HCT116 (cell line): ENCODE results near the gene QKI. TPM values are rescaled to one million over a fixed set of nuclear protein-coding genes. Genes with fewer than 3 reads are reported as not detected.

ENCODE experiments used
- ATAC-seq: fragments of 200-7000 bp; cut with Tn5 transposase; 2 replicates; pipeline ENCODE4 v1.9.1; 2020; ENCODE audit warnings: mild to moderate bottlenecking, moderate library complexity
- BruUV-seq: library from RNA; stranded (reverse); fragments of 400-500 nt; replicated peaks from 2 replicates; lab custom pipeline; 2021; lab: Mats Ljungman, UMichigan
- CTCF ChIA-PET: fragments of 300-600 bp; sonication (Branson Sonifier 250); formaldehyde crosslinking; loops from one replicate; lab custom pipeline; 2021; ENCODE audit warnings: antibody characterized with exemption; lab: Charles Lee
- POLR2A ChIA-PET: fragments of 300-600, 350-600 bp; sonication (Branson Sonifier 250); formaldehyde crosslinking; loops from one replicate; lab custom pipeline; 2021; ENCODE audit warnings: antibody characterized with exemption; lab: Charles Lee
- RAD21 ChIA-PET, 2 experiments: fragments of 300-600 bp; sonication (Branson Sonifier 250); formaldehyde crosslinking; loops; one replicate each; lab custom pipeline; 2023; ENCODE audit warnings: low total read pairs in 2 of 2; ENCODE audit not compliant: uncharacterized antibody in 2 of 2, unreplicated experiment in 2 of 2, low non-redundant PET in 1 of 2; lab: Charles Lee
- DNase-seq: peaks from one replicate; pipeline ENCODE4 v3.0.0-alpha.2; 2010; ENCODE audit warnings: low read depth, low spot score
- H2AFZ ChIP-seq: fragments of 200-600 bp; shearing (Covaris generic), sonication (generic); 2 replicates; pipeline ENCODE4 v1.6.1; 2017; ENCODE audit warnings: low read depth, mixed run types, mixed read lengths, antibody characterized with exemption, low read length; ENCODE audit not compliant: poor library complexity, severe bottlenecking
- H3K27ac ChIP-seq: 2 replicates; pipeline ENCODE4 v1.5.1; 2012; ENCODE audit warnings: low read depth, low read length
- H3K27me3 ChIP-seq: fragments of 200-600 bp; sonication (generic); 2 replicates; pipeline ENCODE4 v1.6.1; 2016; ENCODE audit warnings: mixed run types, low read length, mixed read lengths; ENCODE audit not compliant: insufficient read depth
- H3K36me3 ChIP-seq, 2 experiments: fragments of 200-500 bp in 1 of 2; fragments of 200-600 bp in 1 of 2; sonication (Bioruptor generic) in 1 of 2; sonication (generic) in 1 of 2; 2 replicates each; pipeline versions ENCODE4 v1.5.1 to v1.6.1; 2014 to 2016; ENCODE audit warnings: low read length in 2 of 2, inconsistent platforms in 1 of 2, mixed read lengths in 1 of 2, mixed run types in 1 of 2; ENCODE audit not compliant: insufficient read depth in 2 of 2, control insufficient read depth in 1 of 2
- H3K4me1 ChIP-seq, 2 experiments: fragments of 200-600 bp in 1 of 2; sonication (generic) in 1 of 2; 2 replicates each; pipeline versions ENCODE4 v1.5.1 to v1.6.1; 2012 to 2017; ENCODE audit warnings: low read length in 2 of 2, inconsistent platforms in 1 of 2, mild to moderate bottlenecking in 1 of 2, mixed read lengths in 1 of 2, mixed run types in 1 of 2, moderate library complexity in 1 of 2; ENCODE audit not compliant: insufficient read depth in 2 of 2, control insufficient read depth in 1 of 2
- H3K4me2 ChIP-seq: fragments of 200-600 bp; sonication (generic); 2 replicates; pipeline ENCODE4 v1.6.1; 2017; ENCODE audit warnings: mixed run types, low read length, mixed read lengths
- H3K4me3 ChIP-seq, 2 experiments: fragments of 200-600 bp in 1 of 2; sonication (generic) in 1 of 2; replicated peaks in 1 of 2; 2 replicates each; pipeline ENCODE4 v1.5.1; 2011 to 2016; ENCODE audit warnings: low read length in 2 of 2, control low read depth in 1 of 2, low read depth in 1 of 2, mild to moderate bottlenecking in 1 of 2, mixed read lengths in 1 of 2, mixed run types in 1 of 2
- H3K79me2 ChIP-seq: fragments of 200-600 bp; sonication (generic); 2 replicates; pipeline ENCODE4 v1.6.1; 2017; ENCODE audit warnings: mild to moderate bottlenecking, mixed run types, low read length, moderate library complexity, mixed read lengths; ENCODE audit not compliant: insufficient read depth
- H3K9ac ChIP-seq: fragments of 200-600 bp; sonication (generic); 2 replicates; pipeline ENCODE4 v1.6.1; 2016; ENCODE audit warnings: low read length, mixed read lengths
- H3K9me2 ChIP-seq: fragments of 200-600 bp; sonication (generic), shearing (Covaris generic); 2 replicates; pipeline ENCODE4 v1.6.1; 2017; ENCODE audit warnings: mixed run types, mild to moderate bottlenecking, moderate library complexity; ENCODE audit not compliant: insufficient read depth
- H3K9me3 ChIP-seq, 2 experiments: fragments of 200-500 bp in 1 of 2; fragments of 200-600 bp in 1 of 2; sonication (Bioruptor generic) in 1 of 2; sonication (generic) in 1 of 2; 2 replicates each; pipeline ENCODE4 v1.6.1; 2014 to 2017; ENCODE audit warnings: low read length in 2 of 2, mixed read lengths in 2 of 2, inconsistent platforms in 1 of 2, low read depth in 1 of 2, mild to moderate bottlenecking in 1 of 2, mixed run types in 1 of 2, moderate library complexity in 1 of 2; ENCODE audit not compliant: control insufficient read depth in 1 of 2, insufficient read depth in 1 of 2
- H4K20me1 ChIP-seq: fragments of 200-600 bp; sonication (generic), shearing (Covaris generic); 2 replicates; pipeline ENCODE4 v1.6.1; 2017; ENCODE audit warnings: mixed run types, mild to moderate bottlenecking, moderate library complexity; ENCODE audit not compliant: insufficient read depth
- CBX3 ChIP-seq: IDR thresholded peaks from 2 replicates; pipeline ENCODE4 v1.6.1; 2012; ENCODE audit warnings: low read depth
- FOSL1 ChIP-seq: IDR thresholded peaks from 2 replicates; pipeline ENCODE4 v1.6.1; 2012; ENCODE audit warnings: low read depth
- POLR2A ChIP-seq: IDR thresholded peaks from 2 replicates; pipeline ENCODE4 v1.7.0; 2011; ENCODE audit warnings: borderline replicate concordance; ENCODE audit not compliant: insufficient read depth, insufficient read length; ENCODE audit errors: extremely low read depth
- RAD21 ChIP-seq: IDR thresholded peaks from 2 replicates; pipeline ENCODE4 v1.6.1; 2012; ENCODE audit warnings: low read depth, mild to moderate bottlenecking
- SIN3A ChIP-seq: IDR thresholded peaks from 2 replicates; pipeline ENCODE4 v1.6.1; 2012; ENCODE audit warnings: low read depth
- SP1 ChIP-seq: IDR thresholded peaks from 2 replicates; pipeline ENCODE4 v1.6.1; 2012; ENCODE audit warnings: low read depth
- SRF ChIP-seq: IDR thresholded peaks from 2 replicates; pipeline ENCODE4 v1.6.1; 2012; ENCODE audit warnings: low read depth
- YY1 ChIP-seq: IDR thresholded peaks from 2 replicates; pipeline ENCODE4 v1.6.1; 2011; ENCODE audit warnings: low read length, low read depth, moderate library complexity, mild to moderate bottlenecking; ENCODE audit not compliant: insufficient replicate concordance; ENCODE audit errors: extremely low read depth
- ZFX ChIP-seq: fragments of 450-650 bp; IDR thresholded peaks from 2 replicates; pipeline ENCODE4 v1.6.1; 2017
- ZNF274 ChIP-seq: fragments of 200-500 bp; sonication (Bioruptor generic); IDR thresholded peaks from 2 replicates; pipeline ENCODE4 v1.6.1; 2014; ENCODE audit warnings: mild to moderate bottlenecking, low read depth, low read length, inconsistent platforms
- intact Hi-C: fragments of 100-400 bp; cut with micrococcal nuclease; formaldehyde crosslinking; loops from 2 replicates; pipeline ENCODE4 v1.10.0; 2022
- total RNA-seq: library from RNA; stranded (reverse); gene quantifications from one replicate; pipeline ENCODE4 v1.2.1, GENCODE V29; 2021; ENCODE audit not compliant: unreplicated experiment
- TF ChIP-seq, protein P1 (sequence below): IDR thresholded peaks from 2 replicates; pipeline ENCODE4 v1.6.1; 2012; ENCODE audit warnings: low read depth

Gene QKI
- total RNA-seq, 1 experiment from 2014 or later: 35.3 TPM

DNA sequence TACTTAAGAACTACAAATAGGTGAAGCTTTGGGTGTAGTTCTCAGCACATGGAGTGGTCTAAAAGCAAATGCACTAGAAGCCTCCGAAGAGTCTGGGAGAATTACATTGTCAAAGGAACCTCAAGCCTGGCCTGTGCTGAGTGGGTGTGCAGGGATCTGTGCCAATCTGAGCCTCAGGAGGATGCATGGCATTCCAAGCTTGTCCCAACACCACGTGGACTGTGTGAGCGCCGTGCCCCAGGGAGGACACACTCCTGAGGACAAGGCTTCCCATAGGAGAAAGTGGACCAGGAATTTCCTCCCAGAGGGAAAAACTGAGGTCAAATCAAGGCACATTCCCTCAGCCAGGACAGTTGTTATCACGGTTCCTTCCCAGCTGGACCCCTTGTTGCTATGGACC is 185.8 kb downstream of the QKI start:
- intact Hi-C loops: no loop called here
- Histone ChIP-seq H3K36me3 (no peaks in the 10 kb centered on the region), H3K79me2 (no peaks in the 10 kb centered on the region), H3K4me3 (no peak overlapping the region), H4K20me1 (no peaks in the 10 kb centered on the region), H3K27ac (no peak overlapping the region), H2AFZ (no peak overlapping the region), H3K9me2 (no peaks in the 10 kb centered on the region), H3K4me2 (no peak overlapping the region), H3K9ac (no peak overlapping the region), H3K27me3 (no peaks in the 10 kb centered on the region), H3K4me1 (no peaks in the 10 kb centered on the region), H3K9me3 (no peaks in the 10 kb centered on the region)
- ChIA-PET CTCF (no interaction called here), RAD21 (no interaction called here), POLR2A (no interaction called here)
- TF ChIP-seq YY1 (no peak), CBX3 (no peak), ZNF274 (no peak), ZFX (no peak), FOSL1 (no peak), RAD21 (no peak), SRF (no peak), SP1 (no peak), POLR2A (no peak), SIN3A (no peak)
- TF ChIP-seq, protein P1, sequence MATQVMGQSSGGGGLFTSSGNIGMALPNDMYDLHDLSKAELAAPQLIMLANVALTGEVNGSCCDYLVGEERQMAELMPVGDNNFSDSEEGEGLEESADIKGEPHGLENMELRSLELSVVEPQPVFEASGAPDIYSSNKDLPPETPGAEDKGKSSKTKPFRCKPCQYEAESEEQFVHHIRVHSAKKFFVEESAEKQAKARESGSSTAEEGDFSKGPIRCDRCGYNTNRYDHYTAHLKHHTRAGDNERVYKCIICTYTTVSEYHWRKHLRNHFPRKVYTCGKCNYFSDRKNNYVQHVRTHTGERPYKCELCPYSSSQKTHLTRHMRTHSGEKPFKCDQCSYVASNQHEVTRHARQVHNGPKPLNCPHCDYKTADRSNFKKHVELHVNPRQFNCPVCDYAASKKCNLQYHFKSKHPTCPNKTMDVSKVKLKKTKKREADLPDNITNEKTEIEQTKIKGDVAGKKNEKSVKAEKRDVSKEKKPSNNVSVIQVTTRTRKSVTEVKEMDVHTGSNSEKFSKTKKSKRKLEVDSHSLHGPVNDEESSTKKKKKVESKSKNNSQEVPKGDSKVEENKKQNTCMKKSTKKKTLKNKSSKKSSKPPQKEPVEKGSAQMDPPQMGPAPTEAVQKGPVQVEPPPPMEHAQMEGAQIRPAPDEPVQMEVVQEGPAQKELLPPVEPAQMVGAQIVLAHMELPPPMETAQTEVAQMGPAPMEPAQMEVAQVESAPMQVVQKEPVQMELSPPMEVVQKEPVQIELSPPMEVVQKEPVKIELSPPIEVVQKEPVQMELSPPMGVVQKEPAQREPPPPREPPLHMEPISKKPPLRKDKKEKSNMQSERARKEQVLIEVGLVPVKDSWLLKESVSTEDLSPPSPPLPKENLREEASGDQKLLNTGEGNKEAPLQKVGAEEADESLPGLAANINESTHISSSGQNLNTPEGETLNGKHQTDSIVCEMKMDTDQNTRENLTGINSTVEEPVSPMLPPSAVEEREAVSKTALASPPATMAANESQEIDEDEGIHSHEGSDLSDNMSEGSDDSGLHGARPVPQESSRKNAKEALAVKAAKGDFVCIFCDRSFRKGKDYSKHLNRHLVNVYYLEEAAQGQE: no peak
- no peak for ATAC-seq
- no TSS peak for BruUV-seq
- DNase-seq: no peak
